Mucosa of descending colon (tissue), 3 donors: ENCODE measurements around the gene EPS8L3. TPM values are rescaled to one million over a fixed set of nuclear protein-coding genes. Genes with fewer than 3 reads are reported as not detected.

Experiments
- ATAC-seq: fragments of 200-7000 bp; cut with Tn5 transposase; one replicate; pipeline ENCODE4 v1.9.1; 2020; ENCODE audit warnings: mild to moderate bottlenecking, moderate library complexity
- DNase-seq, 3 donors: peaks; one replicate each; pipeline ENCODE4 v3.0.0-alpha.2; 2020
- H3K36me3 ChIP-seq: fragments of 200-600 bp; one replicate; pipeline ENCODE4 v1.8.0; 2021; ENCODE audit warnings: low read depth, mild to moderate bottlenecking
- H3K4me1 ChIP-seq: fragments of 200-600 bp; one replicate; pipeline ENCODE4 v1.8.0; 2021; ENCODE audit warnings: low read depth, mild to moderate bottlenecking
- H3K4me3 ChIP-seq: fragments of 200-600 bp; one replicate; pipeline ENCODE4 v1.8.0; 2021; ENCODE audit warnings: mild to moderate bottlenecking
- H3K9me3 ChIP-seq: fragments of 200-600 bp; one replicate; pipeline ENCODE4 v1.8.0; 2021; ENCODE audit warnings: mild to moderate bottlenecking
- CTCF ChIP-seq: fragments of 200-600 bp; IDR thresholded peaks from one replicate; pipeline ENCODE4 v1.8.0; 2022; ENCODE audit warnings: antibody characterized with exemption, mild to moderate bottlenecking
- intact Hi-C, 2 donors: fragments of 100-400 bp; cut with DNase I in 1 of 2; cut with micrococcal nuclease in 1 of 2; formaldehyde crosslinking; loops; one replicate each; pipeline versions ENCODE4 v1.11.0 to v1.11.1; 2022; cut with DNase I, micrococcal nuclease
- total RNA-seq, 3 donors: library from RNA; stranded (reverse); fragmentation: NEBNext Ultra II Directional in 2 of 3; extraction: Animal tissue kit (Norgen Biotek cat#: 25700) in 2 of 3; gene quantifications; one replicate each; pipeline versions ENCODE4 v1.2.1 to v1.2.4, GENCODE V29; 2021 to 2023
- donor health status: DM: no; HTN: no; CAD: no; lungs with moderate emphysema.
- donor health status: DM: no; HTN: no; CAD: no.
- donor health status: DM: no; HTN: yes; CAD: no.

EPS8L3 gene
- total RNA-seq, 3 donors from 2014 or later, result 211 to 539 (median 356) TPM

DNA sequence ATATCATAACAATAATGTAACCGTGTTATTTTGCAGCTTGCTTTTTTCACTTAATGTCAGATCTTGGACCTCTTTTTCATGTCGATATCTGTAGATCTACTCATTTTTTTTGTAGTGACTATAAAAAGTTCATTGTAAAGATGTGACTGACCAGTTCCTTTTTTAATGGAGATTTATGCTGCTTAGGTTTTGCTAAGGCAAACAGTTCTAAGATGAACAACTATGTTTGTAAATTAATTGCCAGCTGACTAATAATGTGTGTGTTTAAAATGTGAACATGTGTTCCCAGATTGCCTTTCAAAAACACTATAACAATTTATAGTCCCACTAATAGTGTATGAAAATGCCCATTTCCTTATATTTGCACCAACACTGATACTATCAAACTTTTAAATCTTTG is 18.1 kb upstream of the EPS8L3 start:
- TF ChIP-seq CTCF, result no peak
- Histone ChIP-seq H3K4me3 (no peak overlapping the region), H3K9me3 (no peaks in the 10 kb centered on the region), H3K36me3 (no peaks in the 10 kb centered on the region), H3K4me1 (peaks cover 21% of the 10 kb centered on the region)
- DNase-seq (no peak), ATAC-seq (no peak)
- intact Hi-C loops, result no loop called here

- intact Hi-C loops, result no loop called here
- DNase-seq (no peak), ATAC-seq (no peak)
- Histone ChIP-seq H3K4me3 (no peak overlapping the region), H3K4me1 (peaks cover 13% of the 10 kb centered on the region), H3K36me3 (no peaks in the 10 kb centered on the region), H3K9me3 (no peaks in the 10 kb centered on the region)
- no peak for TF ChIP-seq CTCF
These were observed 17.3 kb upstream of the EPS8L3 start for GRCh38 chr1:109780982-109781381.

- no peaks in the 10 kb centered on the region for H3K36me3 ChIP-seq
- no peak for ATAC-seq
- H3K9me3 ChIP-seq, result no peaks in the 10 kb centered on the region
- TF ChIP-seq CTCF, result no peak
- DNase-seq, result peak in 2 of 3 donors; percentile 3 to 18
- H3K4me3 ChIP-seq, result no peak overlapping the region
- intact Hi-C loops, result loop anchor here (2.0 to 5.0 kb wide), 3 partner anchors 204 to 236 kb away; partner anchors contain the start of gene AHCYL1 (in 1 of the 2)
- peaks cover 5% of the 10 kb centered on the region for H3K4me1 ChIP-seq
These were observed 14.4 kb upstream of the EPS8L3 start for GRCh38 chr1:109777980-109778625.

DNA sequence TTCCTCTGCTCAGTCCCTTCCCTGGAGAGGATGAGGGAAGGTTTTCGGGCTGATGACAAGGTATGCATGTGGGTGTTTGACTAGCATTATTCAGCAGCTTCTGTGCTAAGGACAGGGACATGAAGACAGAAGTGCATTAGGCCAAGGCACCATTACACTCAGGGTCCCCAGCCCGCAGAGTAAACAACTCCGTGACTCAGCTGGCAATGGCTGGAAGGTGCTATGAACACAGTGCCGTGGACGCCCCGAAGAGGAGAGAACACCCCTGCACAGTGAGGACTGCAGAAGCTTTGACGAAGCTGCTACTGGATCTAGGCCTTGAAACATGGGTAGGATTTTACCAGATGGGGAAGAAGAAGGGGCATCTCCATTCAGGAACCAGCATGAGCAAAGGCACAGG is 13.7 kb upstream of the EPS8L3 start:
- DNase-seq, result peak in 2 of 3 donors; percentile 30 to 32
- no peak overlapping the region for H3K4me3 ChIP-seq
- intact Hi-C loops, result loop anchor here (2.0 to 5.0 kb wide), 3 partner anchors 205 to 235 kb away; partner anchors contain the start of gene AHCYL1 (in 1 of the 2)
- H3K4me1 ChIP-seq, result peaks cover 4% of the 10 kb centered on the region
- TF ChIP-seq CTCF, result no peak
- no peaks in the 10 kb centered on the region for H3K9me3 ChIP-seq
- ATAC-seq, result peak; percentile 1
- no peaks in the 10 kb centered on the region for H3K36me3 ChIP-seq

DNA sequence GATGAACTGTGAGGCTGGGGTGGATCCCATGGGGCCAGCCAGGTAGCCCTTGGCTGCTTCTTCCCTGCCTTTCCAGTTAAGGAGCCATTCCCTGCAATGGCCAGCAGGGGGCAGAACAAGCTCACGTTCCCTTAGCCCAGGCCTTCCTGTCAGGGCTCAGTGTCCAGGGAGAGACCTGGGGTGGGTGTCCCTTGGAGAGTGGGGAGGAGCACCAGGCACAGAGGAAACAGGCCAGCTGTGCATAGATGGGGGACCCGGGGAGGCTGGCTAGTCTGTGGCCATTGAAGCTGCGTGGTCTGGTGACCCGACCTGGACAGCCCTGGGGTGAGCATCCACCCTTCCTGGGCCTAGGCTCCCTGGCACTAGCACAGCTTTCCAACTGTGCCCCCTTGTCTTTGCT is 13.2 kb upstream of the EPS8L3 start:
- Histone ChIP-seq H3K4me3 (no peak overlapping the region), H3K9me3 (no peaks in the 10 kb centered on the region), H3K36me3 (no peaks in the 10 kb centered on the region), H3K4me1 (peaks cover 4% of the 10 kb centered on the region)
- DNase-seq, result peak; percentile 79 to 86 (median 80)
- intact Hi-C loops, result loop anchor here (2.0 to 5.0 kb wide), 3 partner anchors 205 to 235 kb away; partner anchors contain the start of gene AHCYL1 (in 1 of the 2)
- peak; percentile 89 for TF ChIP-seq CTCF
- ATAC-seq, result peak; percentile 89
